K562 (cell line): ENCODE results near the gene SERGEF. TPM values are rescaled to one million over a fixed set of nuclear protein-coding genes. Genes with fewer than 3 reads are reported as not detected.

Experiments used
- ATAC-seq: fragments of 200-7000 bp; cut with Tn5 transposase; 3 replicates; pipeline ENCODE4 v1.9.1; 2020; ENCODE audit warnings: moderate library complexity
- BruUV-seq: library from RNA; stranded (reverse); fragments of 400-500 nt; replicated peaks from 2 replicates; lab custom pipeline; 2021; lab: Mats Ljungman, UMichigan
- CTCF ChIA-PET: fragments of 300-600 bp; formaldehyde crosslinking; extraction: SDS; loops from one replicate; lab custom pipeline; 2021; ENCODE audit warnings: low intra/inter-chr PET ratio; lab: Yijun Ruan, JAX
- POLR2A ChIA-PET: fragments of 300-600, 350-650 bp; sonication (Branson Sonifier 250); formaldehyde crosslinking; extraction: SDS; loops from one replicate; lab custom pipeline; 2021; ENCODE audit warnings: antibody characterized with exemption, inconsistent platforms; lab: Yijun Ruan, JAX
- DNase-seq, 4 experiments: peaks; one replicate each; pipeline versions ENCODE4 v3.0.0 to v3.0.0-alpha.2; 2011 to 2018; ENCODE audit warnings: low spot score in 3 of 4, mixed read lengths in 3 of 4; ENCODE audit errors: extremely low read depth in 1 of 4
- FAIRE-seq: peaks from 2 replicates; lab custom pipeline; 2011; peaks lifted over from hg19 to GRCh38; lab: Jason Lieb, UNC
- H2AFZ ChIP-seq: 2 replicates; pipeline ENCODE4 v1.6.0; 2011; ENCODE audit warnings: low read depth, low read length, control low read depth, inconsistent platforms
- H3K27ac ChIP-seq: fragments of 200-600 bp; 3 replicates; pipeline ENCODE4 v1.8.0; 2011; ENCODE audit warnings: low read depth, mild to moderate bottlenecking, control low read depth, inconsistent platforms, low read length, moderate library complexity, mixed read lengths; ENCODE audit errors: extremely low read depth
- H3K27me3 ChIP-seq, 2 experiments: fragments of 300-600 bp in 1 of 2; 2 replicates in 1 of 2; 3 replicates in 1 of 2; pipeline versions ENCODE4 v1.6.0 to v1.8.0; 2011; ENCODE audit warnings: inconsistent platforms in 2 of 2, low read length in 2 of 2, mild to moderate bottlenecking in 1 of 2, mixed read lengths in 1 of 2, moderate library complexity in 1 of 2; ENCODE audit not compliant: control insufficient read depth in 2 of 2, insufficient read depth in 2 of 2
- H3K36me3 ChIP-seq: fragments of 300-600 bp; 3 replicates; pipeline ENCODE4 v1.8.0; 2011; ENCODE audit warnings: mild to moderate bottlenecking, low read length, inconsistent platforms; ENCODE audit not compliant: control insufficient read depth, insufficient read depth
- H3K4me1 ChIP-seq, 2 experiments: fragments of 200-600 bp in 1 of 2; replicated peaks in 1 of 2; 2 replicates in 1 of 2; 3 replicates in 1 of 2; pipeline versions ENCODE4 v1.5.1 to v1.8.0; 2011; ENCODE audit warnings: inconsistent platforms in 2 of 2, low read length in 2 of 2, mild to moderate bottlenecking in 1 of 2, mixed read lengths in 1 of 2, moderate library complexity in 1 of 2; ENCODE audit not compliant: control insufficient read depth in 2 of 2, insufficient read depth in 2 of 2
- H3K4me2 ChIP-seq: 2 replicates; pipeline ENCODE4 v1.6.1; 2011; ENCODE audit warnings: low read length, control low read depth, inconsistent platforms, mixed read lengths; ENCODE audit not compliant: insufficient read depth
- H3K4me3 ChIP-seq: fragments of 200-600 bp; sonication (generic), shearing (Covaris generic); 2 replicates; pipeline ENCODE4 v1.5.1; 2016; ENCODE audit warnings: control low read depth, inconsistent platforms
- H3K79me2 ChIP-seq: fragments of 200-600 bp; 3 replicates; pipeline ENCODE4 v1.8.0; 2011; ENCODE audit warnings: low read length, inconsistent platforms; ENCODE audit not compliant: control insufficient read depth, insufficient read depth
- H3K9ac ChIP-seq, 2 experiments: 2 replicates each; pipeline versions ENCODE4 v1.6.0 to v1.6.1; 2011; ENCODE audit warnings: low read depth in 2 of 2, low read length in 2 of 2, control low read depth in 1 of 2, inconsistent platforms in 1 of 2, mild to moderate bottlenecking in 1 of 2, mixed read lengths in 1 of 2; ENCODE audit not compliant: insufficient read depth in 1 of 2
- H3K9me1 ChIP-seq: one replicate; pipeline ENCODE4 v1.6.0; 2011; ENCODE audit warnings: inconsistent platforms, mild to moderate bottlenecking, low read length, moderate library complexity; ENCODE audit not compliant: control insufficient read depth, insufficient read depth
- H3K9me3 ChIP-seq: replicated peaks from 2 replicates; pipeline ENCODE4 v1.5.1; 2011; ENCODE audit warnings: low read depth, low read length, inconsistent platforms; ENCODE audit not compliant: control insufficient read depth, insufficient read depth
- H4K20me1 ChIP-seq: replicated peaks from 2 replicates; pipeline ENCODE4 v1.6.1; 2011; ENCODE audit warnings: low read length, inconsistent platforms, mixed read lengths; ENCODE audit not compliant: control insufficient read depth, insufficient read depth
- ATF1 ChIP-seq, 2 experiments: fragments of 450-650 bp in 1 of 2; IDR thresholded peaks; 2 replicates each; pipeline ENCODE4 v1.6.1; 2016; ENCODE audit warnings: missing compliant biosample characterization in 1 of 2, missing genetic modification characterization in 1 of 2
- CHCHD3 ChIP-seq: fragments of 250-450 bp; sonication (Bioruptor Pico); IDR thresholded peaks from 2 replicates; pipeline ENCODE4 v2.1.2; 2022; ENCODE audit warnings: mild to moderate bottlenecking
- ETV1 ChIP-seq: fragments of 450-650 bp; conservative IDR thresholded peaks from 2 replicates; pipeline ENCODE4 v1.6.1; 2016; ENCODE audit warnings: missing genetic modification characterization, control low read depth, low read depth, missing compliant biosample characterization
- GTF2A2 ChIP-seq: IDR thresholded peaks from 2 replicates; pipeline ENCODE4 v1.6.1; 2016; ENCODE audit warnings: mild to moderate bottlenecking, missing genetic modification characterization, missing compliant biosample characterization
- HMG20B ChIP-seq: fragments of 250-450 bp; sonication (Bioruptor Pico); IDR thresholded peaks from 2 replicates; pipeline ENCODE4 v1.5.0; 2021; ENCODE audit warnings: mild to moderate bottlenecking
- HSF4 ChIP-seq: fragments of 250-450 bp; sonication (Bioruptor Pico); IDR thresholded peaks from 2 replicates; pipeline ENCODE4 v2.1.2; 2022; ENCODE audit warnings: mild to moderate bottlenecking, moderate library complexity, borderline replicate concordance
- MBD2 ChIP-seq: sonication (generic); IDR thresholded peaks from 2 replicates; pipeline ENCODE4 v1.6.1; 2016; ENCODE audit warnings: low read depth, borderline replicate concordance
- MYNN ChIP-seq, 2 experiments: sonication (generic); formaldehyde crosslinking in 1 of 2; IDR thresholded peaks; 2 replicates each; pipeline versions ENCODE4 v1.5.0 to v1.6.1; 2016 to 2020; ENCODE audit warnings: antibody characterized with exemption in 1 of 2, missing genetic modification reagents in 1 of 2
- NR2F6 ChIP-seq: fragments of 450-650 bp; formaldehyde crosslinking; IDR thresholded peaks from 2 replicates; pipeline ENCODE4 v1.4.0; 2020; ENCODE audit warnings: mild to moderate bottlenecking
- PCBP2 ChIP-seq: fragments of 200-400 bp; formaldehyde crosslinking; IDR thresholded peaks from 2 replicates; pipeline ENCODE4 v1.6.1; 2018; ENCODE audit warnings: low read length, low read depth, mild to moderate bottlenecking, moderate library complexity; ENCODE audit not compliant: poor library complexity, severe bottlenecking
- PHF21A ChIP-seq: fragments of 450-650 bp; IDR thresholded peaks from 2 replicates; pipeline ENCODE4 v1.6.1; 2017; ENCODE audit warnings: low read depth, borderline replicate concordance
- PML ChIP-seq: IDR thresholded peaks from 2 replicates; pipeline ENCODE4 v1.6.1; 2012; ENCODE audit warnings: low read length, inconsistent platforms
- POU5F1 ChIP-seq: fragments of 150-350 bp; IDR thresholded peaks from 2 replicates; pipeline ENCODE4 v1.6.1; 2014; ENCODE audit warnings: borderline replicate concordance, low read length, low read depth, mild to moderate bottlenecking; ENCODE audit not compliant: partially characterized antibody
- RBM34 ChIP-seq: fragments of 200-400 bp; formaldehyde crosslinking; IDR thresholded peaks from 2 replicates; pipeline ENCODE4 v1.6.1; 2018; ENCODE audit warnings: low read length, borderline replicate concordance; ENCODE audit not compliant: insufficient read depth
- SRSF7 ChIP-seq: fragments of 200-400 bp; formaldehyde crosslinking; optimal IDR thresholded peaks from 2 replicates; pipeline ENCODE3; 2017; ENCODE audit warnings: mild to moderate bottlenecking, low read depth, low read length
- TOE1 ChIP-seq, 2 experiments: fragments of 450-650 bp in 1 of 2; sonication (generic) in 1 of 2; formaldehyde crosslinking in 1 of 2; IDR thresholded peaks; 2 replicates each; pipeline versions ENCODE4 v1.7.1 to v1.8.0; 2016 to 2022; ENCODE audit warnings: borderline replicate concordance in 2 of 2, mild to moderate bottlenecking in 2 of 2, antibody characterized with exemption in 1 of 2, inconsistent platforms in 1 of 2, low read depth in 1 of 2, missing genetic modification reagents in 1 of 2, moderate library complexity in 1 of 2
- XRCC3 ChIP-seq: fragments of 450-650 bp; IDR thresholded peaks from 2 replicates; pipeline ENCODE4 v1.6.1; 2017; ENCODE audit warnings: mild to moderate bottlenecking, moderate library complexity
- ZFPM2 ChIP-seq: fragments of 250-450 bp; sonication (Bioruptor Pico); IDR thresholded peaks from 2 replicates; pipeline ENCODE4 v1.5.1; 2022; ENCODE audit warnings: mild to moderate bottlenecking
- ZNF408 ChIP-seq: fragments of 250-450 bp; sonication (Bioruptor Pico); IDR thresholded peaks from 2 replicates; pipeline ENCODE4 v1.4.0; 2020; ENCODE audit warnings: low read depth, mild to moderate bottlenecking, moderate library complexity
- WGBS: fragments of 100-300 bp; shearing (Covaris generic); methylation state at CpG from one replicate; pipeline ENCODE4 v1.1.6; 2016; ENCODE audit warnings: low coverage, mixed read lengths; ENCODE audit not compliant: insufficient coverage; ENCODE audit errors: missing lambda C conversion rate; 5-methylcytosine and 5-hydroxymethylcytosine counted together
- in situ Hi-C: fragments of 300-500 bp; cut with MboI; formaldehyde crosslinking; loops from 4 replicates; pipeline ENCODE4 v1.15.0; 2018; ENCODE audit warnings: inconsistent platforms, mixed read lengths
- intact Hi-C: fragments of 100-400 bp; cut with micrococcal nuclease; formaldehyde crosslinking; loops from 2 replicates; pipeline ENCODE4 v1.14.2; 2022
- polyA plus RNA-seq, 8 experiments: library from polyadenylated mRNA; depleted of rRNA in 4 of 8; stranded (reverse) in 5 of 8; unstranded in 3 of 8; fragments of >200 nt; fragmentation: Nextera tagmentation in 2 of 8; fragmentation: Illumina TruSeq in 1 of 8; extraction: Ambion mirVana in 2 of 8; extraction: Trizol in 1 of 8; gene quantifications; 2 replicates each; pipeline versions ENCODE4 v1.2.1 to v1.2.3, GENCODE V29; 2011 to 2014; ENCODE audit warnings: inconsistent platforms in 1 of 8, missing spikeins in 1 of 8
- total RNA-seq, 7 experiments: library from RNA; depleted of rRNA in 6 of 7; stranded (reverse); fragments of >200 nt in 6 of 7; fragmentation: Illumina TruSeq in 2 of 7; extraction: Trizol in 2 of 7; gene quantifications; 2 replicates each; pipeline versions ENCODE4 v1.2.1 to v1.2.3, GENCODE V29; 2011 to 2021; ENCODE audit warnings: low replicate concordance in 1 of 7
- TF ChIP-seq, protein P1 (sequence below): sonication (generic); formaldehyde crosslinking; IDR thresholded peaks from 2 replicates; pipeline ENCODE4 v1.8.1; 2023; ENCODE audit warnings: mild to moderate bottlenecking, missing genetic modification reagents

Gene SERGEF
- total and polyA plus RNA-seq, 9 of the 15 experiments (the other 6 are each of a cell fraction or from before 2014, with no cell fraction given) = 10.2 to 28.0 (median 19.9) TPM

DNA sequence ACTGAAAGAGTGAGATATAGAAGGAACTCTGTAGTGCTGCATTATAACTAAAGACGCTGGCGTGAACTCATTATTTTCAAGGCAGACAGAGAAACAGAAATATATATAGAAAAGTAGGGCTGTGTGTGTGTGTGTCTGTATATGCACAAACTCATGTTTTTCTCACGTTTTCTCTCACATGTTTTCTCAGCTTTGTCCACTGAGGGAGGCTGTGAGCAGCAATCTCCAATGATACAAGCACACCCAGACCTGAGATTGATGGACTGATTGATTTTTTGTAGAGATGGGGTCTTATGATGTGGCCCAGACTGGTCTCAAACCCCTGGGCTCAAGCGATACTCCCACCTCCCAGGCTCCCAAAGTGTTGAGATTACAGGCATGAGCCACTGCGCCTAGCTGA is 122.5 kb downstream of the SERGEF start:
- ATAC-seq (no peak), FAIRE-seq (no peak), DNase-seq (no peak)
- no TSS peak for BruUV-seq
- 64% methylated on average over 5 of the region's 5 CpGs for WGBS
- in situ Hi-C loops = no loop called here
- ChIA-PET CTCF (no interaction called here), POLR2A (no interaction called here)
- Histone ChIP-seq H3K9ac (no peak overlapping the region), H3K4me1 (no peaks in the 10 kb centered on the region), H3K4me2 (no peak overlapping the region), H3K36me3 (no peaks in the 10 kb centered on the region), H3K9me3 (no peaks in the 10 kb centered on the region), H3K27ac (no peak overlapping the region), H3K4me3 (no peak overlapping the region), H3K79me2 (no peaks in the 10 kb centered on the region), H3K27me3 (no peaks in the 10 kb centered on the region), H2AFZ (no peak overlapping the region), H3K9me1 (no peaks in the 10 kb centered on the region), H4K20me1 (no peaks in the 10 kb centered on the region)
- TF ChIP-seq ZNF408 (CRISPR knock-in tag) = no peak
- TF ChIP-seq MBD2 = no peak
- no peak for TF ChIP-seq TOE1 (IDR thresholded peaks at IDR 0.05; ENCODE audit: borderline replicate concordance)
- TF ChIP-seq TOE1 (CRISPR knock-in tag; IDR thresholded peaks at IDR 0.05; ENCODE audit: borderline replicate concordance, low read depth) = no peak
- TF ChIP-seq CHCHD3 (CRISPR knock-in tag) = no peak
- TF ChIP-seq PHF21A = no peak
- TF ChIP-seq ZFPM2 (CRISPR knock-in tag) = no peak
- no peak for TF ChIP-seq PCBP2
- TF ChIP-seq, protein P1, sequence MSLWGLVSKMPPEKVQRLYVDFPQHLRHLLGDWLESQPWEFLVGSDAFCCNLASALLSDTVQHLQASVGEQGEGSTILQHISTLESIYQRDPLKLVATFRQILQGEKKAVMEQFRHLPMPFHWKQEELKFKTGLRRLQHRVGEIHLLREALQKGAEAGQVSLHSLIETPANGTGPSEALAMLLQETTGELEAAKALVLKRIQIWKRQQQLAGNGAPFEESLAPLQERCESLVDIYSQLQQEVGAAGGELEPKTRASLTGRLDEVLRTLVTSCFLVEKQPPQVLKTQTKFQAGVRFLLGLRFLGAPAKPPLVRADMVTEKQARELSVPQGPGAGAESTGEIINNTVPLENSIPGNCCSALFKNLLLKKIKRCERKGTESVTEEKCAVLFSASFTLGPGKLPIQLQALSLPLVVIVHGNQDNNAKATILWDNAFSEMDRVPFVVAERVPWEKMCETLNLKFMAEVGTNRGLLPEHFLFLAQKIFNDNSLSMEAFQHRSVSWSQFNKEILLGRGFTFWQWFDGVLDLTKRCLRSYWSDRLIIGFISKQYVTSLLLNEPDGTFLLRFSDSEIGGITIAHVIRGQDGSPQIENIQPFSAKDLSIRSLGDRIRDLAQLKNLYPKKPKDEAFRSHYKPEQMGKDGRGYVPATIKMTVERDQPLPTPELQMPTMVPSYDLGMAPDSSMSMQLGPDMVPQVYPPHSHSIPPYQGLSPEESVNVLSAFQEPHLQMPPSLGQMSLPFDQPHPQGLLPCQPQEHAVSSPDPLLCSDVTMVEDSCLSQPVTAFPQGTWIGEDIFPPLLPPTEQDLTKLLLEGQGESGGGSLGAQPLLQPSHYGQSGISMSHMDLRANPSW = no peak
- TF ChIP-seq SRSF7 = no peak
- TF ChIP-seq MYNN (IDR thresholded peaks at IDR 0.05) = no peak
- no peak for TF ChIP-seq MYNN (CRISPR knock-in tag; IDR thresholded peaks at IDR 0.05)
- no peak for TF ChIP-seq POU5F1
- TF ChIP-seq PML = no peak
- no peak for TF ChIP-seq HSF4 (CRISPR knock-in tag)
- no peak for TF ChIP-seq HMG20B (CRISPR knock-in tag)
- TF ChIP-seq XRCC3 = no peak
- TF ChIP-seq ATF1 (CRISPR knock-in tag; IDR thresholded peaks at IDR 0.05) = no peak
- no peak for TF ChIP-seq ATF1 (tag; IDR thresholded peaks at IDR 0.05)
- TF ChIP-seq GTF2A2 (tag) = no peak
- TF ChIP-seq ETV1 (tag) = no peak
- TF ChIP-seq RBM34 = no peak
- TF ChIP-seq NR2F6 (CRISPR knock-in tag) = no peak
- intact Hi-C loops = no loop called here
